Spleen (tissue), 11 donors: ENCODE data around the gene TIGIT. TPM values are rescaled to one million over a fixed set of nuclear protein-coding genes. Genes with fewer than 3 reads are reported as not detected.
A peak's percentile ranks its signal among the peaks of the same experiment; 100 is the strongest.

Experiments
- DNase-seq: peaks from one replicate; pipeline ENCODE4 v3.0.0-alpha.2; 2020
- H3K27ac ChIP-seq, 8 donors: fragments of 200-600 bp; sonication (generic) in 7 of 8; 1 replicate in 4 of 8; 2 replicates in 4 of 8; pipeline versions ENCODE4 v1.5.0 to v1.8.0; 2016 to 2021; ENCODE audit warnings: inconsistent platforms in 4 of 8, mild to moderate bottlenecking in 4 of 8, moderate library complexity in 1 of 8
- H3K27me3 ChIP-seq, 7 donors: fragments of 200-600 bp; sonication (generic) in 6 of 7; replicated peaks in 1 of 7; 1 replicate in 4 of 7; 2 replicates in 3 of 7; pipeline versions ENCODE4 v1.5.0 to v1.8.0; 2016 to 2021; ENCODE audit warnings: inconsistent platforms in 3 of 7, mild to moderate bottlenecking in 1 of 7
- H3K36me3 ChIP-seq, 6 donors: fragments of 200-600 bp; sonication (generic) in 5 of 6; 1 replicate in 4 of 6; 2 replicates in 2 of 6; pipeline versions ENCODE4 v1.5.0 to v1.8.0; 2016 to 2021; ENCODE audit warnings: inconsistent platforms in 2 of 6
- H3K4me1 ChIP-seq, 6 donors: fragments of 200-600 bp; sonication (generic) in 5 of 6; 1 replicate in 3 of 6; 2 replicates in 3 of 6; pipeline versions ENCODE4 v1.5.0 to v1.8.0; 2016 to 2021; ENCODE audit warnings: inconsistent platforms in 3 of 6
- H3K4me3 ChIP-seq, 8 donors: fragments of 200-600 bp; sonication (generic) in 7 of 8; 1 replicate in 4 of 8; 2 replicates in 4 of 8; pipeline versions ENCODE4 v1.5.0 to v1.8.0; 2016 to 2021; ENCODE audit warnings: inconsistent platforms in 4 of 8, mild to moderate bottlenecking in 4 of 8, moderate library complexity in 2 of 8
- H3K9me3 ChIP-seq, 8 donors: fragments of 200-600 bp; sonication (generic) in 7 of 8; 1 replicate in 4 of 8; 2 replicates in 4 of 8; pipeline versions ENCODE4 v1.5.0 to v1.8.0; 2016 to 2021; ENCODE audit warnings: inconsistent platforms in 4 of 8
- CTCF ChIP-seq, 11 experiments: fragments of 200-600 bp in 7 of 11; fragments of 450-650 bp in 4 of 11; sonication (generic) in 4 of 11; IDR thresholded peaks in 8 of 11; conservative IDR thresholded peaks in 3 of 11; 1 replicate in 7 of 11; 2 replicates in 4 of 11; pipeline versions ENCODE4 v1.4.0 to v1.8.0; 2016 to 2021; ENCODE audit warnings: antibody characterized with exemption in 11 of 11, inconsistent platforms in 4 of 11, mild to moderate bottlenecking in 1 of 11
- POLR2A ChIP-seq, 3 donors: fragments of 450-650 bp; IDR thresholded peaks; one replicate each; pipeline ENCODE4 v1.5.1; 2017; ENCODE audit warnings: antibody characterized with exemption in 3 of 3, mild to moderate bottlenecking in 1 of 3
- POLR2AphosphoS5 ChIP-seq, 3 donors: sonication (generic); formaldehyde crosslinking; IDR thresholded peaks; one replicate each; pipeline ENCODE4 v1.5.1; 2017; ENCODE audit warnings: antibody characterized with exemption in 3 of 3
- WGBS, 5 donors: extraction: QIAGEN DNeasy Blood & Tissue Kit in 3 of 5; methylation state at CpG; one replicate each; pipeline versions ENCODE4 v1.1.5 to v1.1.7; 2013 to 2018; 5-methylcytosine and 5-hydroxymethylcytosine counted together
- intact Hi-C: fragments of 100-400 bp; cut with DNase I; formaldehyde crosslinking; loops from one replicate; pipeline ENCODE4 v1.15.0; 2023; ENCODE audit warnings: low total_unique reads
- polyA plus RNA-seq, 3 donors: library from polyadenylated mRNA; stranded (reverse); fragments of 200-250 nt; gene quantifications; one replicate each; pipeline ENCODE4 v1.2.1, GENCODE V29; 2013
- total RNA-seq, 7 donors: library from RNA; depleted of rRNA in 3 of 7; stranded (reverse); fragments of >200 nt in 3 of 7; fragmentation: NEBNext Ultra II Directional in 4 of 7; extraction: Animal tissue kit (Norgen Biotek cat#: 25700) in 4 of 7; gene quantifications; one replicate each; pipeline versions ENCODE4 v1.1.0 to v1.2.1, GENCODE V29; 2016 to 2021
- donor health status: healthy with polysubstance abuse.
- donor health status: DM: no; HTN: no; CAD: no; lungs with moderate emphysema.
- donor health status: DM: no; HTN: no; CAD: no.
- donor health status: Bipolar disorder and iron deficiency.
- donor health status: healthy.
- donor health status: DM: no; HTN: no; CAD: no.
- donor health status: DM: yes; HTN: yes; CAD: no.

The TIGIT gene
- total and polyA plus RNA-seq, 10 donors, result 4.2 to 22.0 (median 11.3) TPM

- Histone ChIP-seq H3K36me3 (no peaks in the 10 kb centered on the region), H3K4me1 (peaks cover 7 to 35% (median 21%) of the 10 kb centered on the region in 6 donors), H3K9me3 (no peaks in the 10 kb centered on the region), H3K27me3 (no peaks in the 10 kb centered on the region), H3K27ac (peak overlapping the region; percentile 55 to 79 (median 69)), H3K4me3 (peak overlapping the region in 1 of 8 donors; percentile 31)
- WGBS, 5 donors, result 60 to 72% (median 68%) methylated on average over 8 of the region's 8 CpGs
- intact Hi-C loops, result no loop called here
- no peak for DNase-seq
- no peak for TF ChIP-seq POLR2AphosphoS5 (IDR thresholded peaks at IDR 0.05)
- no peak for TF ChIP-seq CTCF (IDR thresholded peaks at IDR 0.05 in 8 of 11, conservative IDR thresholded peaks at IDR 0.05 in 3 of 11)
- TF ChIP-seq POLR2A (IDR thresholded peaks at IDR 0.05), result no peak
Measured at GRCh38 chr3:114307222-114307830, 13.5 kb downstream of the TIGIT start.

GRCh38 chr3:114307832-114308231, 14.0 kb downstream of the TIGIT start:
- H3K9me3 ChIP-seq, result no peaks in the 10 kb centered on the region
- H3K4me1 ChIP-seq, result peaks cover 7 to 35% (median 21%) of the 10 kb centered on the region in 6 donors
- H3K4me3 ChIP-seq, result peak overlapping the region in 1 of 8 donors; percentile 31
- no peaks in the 10 kb centered on the region for H3K27me3 ChIP-seq
- TF ChIP-seq CTCF (IDR thresholded peaks at IDR 0.05 in 8 of 11, conservative IDR thresholded peaks at IDR 0.05 in 3 of 11), result no peak
- no peak for TF ChIP-seq POLR2A (IDR thresholded peaks at IDR 0.05)
- TF ChIP-seq POLR2AphosphoS5 (IDR thresholded peaks at IDR 0.05), result no peak
- peak overlapping the region in 7 of 8 donors; percentile 55 to 79 (median 77) for H3K27ac ChIP-seq
- 58 to 75% (median 70%) methylated on average over 3 of the region's 3 CpGs for WGBS, 5 donors
- no peaks in the 10 kb centered on the region for H3K36me3 ChIP-seq
- DNase-seq, result peak; percentile 68
- intact Hi-C loops, result no loop called here

- WGBS, 5 donors, result 57 to 85% (median 64%) methylated on average over 2 of the region's 2 CpGs
Measured at GRCh38 chr3:114308377-114308776, 14.5 kb downstream of the TIGIT start.

More at GRCh38 chr3:114308377-114308776, 14.5 kb downstream of the TIGIT start:
- Histone ChIP-seq H3K27ac (peak overlapping the region in 7 of 8 donors; percentile 55 to 79 (median 77)), H3K36me3 (no peaks in the 10 kb centered on the region), H3K4me1 (peaks cover 7 to 35% (median 21%) of the 10 kb centered on the region in 6 donors), H3K9me3 (no peaks in the 10 kb centered on the region), H3K4me3 (peak overlapping the region in 1 of 8 donors; percentile 31), H3K27me3 (no peaks in the 10 kb centered on the region)
- TF ChIP-seq CTCF (IDR thresholded peaks at IDR 0.05 in 8 of 11, conservative IDR thresholded peaks at IDR 0.05 in 3 of 11) (no peak), POLR2AphosphoS5 (IDR thresholded peaks at IDR 0.05) (no peak), POLR2A (IDR thresholded peaks at IDR 0.05) (no peak)
- DNase-seq, result no peak
- intact Hi-C loops, result no loop called here
